ENCODE results near the gene PCDHGA10. TPM values are rescaled to one million over a fixed set of nuclear protein-coding genes. Genes with fewer than 3 reads are reported as not detected.
A peak's percentile ranks its signal among the peaks of the same experiment; 100 is the strongest.
"Not testable (repeated sequence)": the region's sequence is repeated elsewhere in the genome, so short reads cannot be mapped to it uniquely, and the experiment has no call there.

The PCDHGA10 gene
- total RNA-seq, 2 experiments from 2014 or later, result 0.05 TPM; not detected in 1

DNA sequence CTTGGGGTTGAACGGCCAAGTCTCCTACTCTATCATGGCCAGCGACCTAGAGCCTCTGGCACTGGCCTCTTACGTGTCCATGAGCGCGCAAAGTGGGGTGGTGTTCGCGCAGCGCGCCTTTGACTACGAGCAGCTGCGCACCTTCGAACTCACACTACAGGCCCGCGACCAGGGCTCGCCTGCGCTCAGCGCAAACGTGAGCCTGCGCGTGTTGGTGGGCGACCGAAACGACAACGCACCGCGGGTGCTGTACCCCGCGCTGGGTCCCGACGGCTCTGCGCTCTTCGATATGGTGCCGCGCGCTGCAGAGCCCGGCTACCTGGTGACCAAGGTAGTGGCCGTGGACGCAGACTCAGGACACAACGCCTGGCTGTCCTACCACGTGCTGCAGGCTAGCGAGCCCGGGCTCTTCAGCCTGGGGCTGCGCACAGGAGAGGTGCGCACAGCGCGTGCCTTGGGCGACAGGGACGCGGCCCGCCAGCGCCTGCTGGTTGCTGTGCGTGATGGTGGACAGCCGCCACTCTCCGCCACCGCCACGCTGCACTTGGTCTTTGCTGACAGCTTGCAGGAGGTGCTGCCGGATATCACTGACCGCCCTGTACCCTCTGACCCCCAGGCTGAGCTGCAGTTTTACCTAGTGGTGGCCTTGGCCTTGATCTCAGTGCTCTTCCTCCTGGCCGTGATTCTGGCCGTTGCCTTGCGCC is 13.1 kb upstream of the PCDHGA10 start:
- ChIA-PET POLR2A (no interaction called here), CTCF (no interaction called here)
- peaks cover 46% of the 10 kb centered on the region for H3K27me3 Mint-ChIP-seq
- no peak overlapping the region for H3K27ac Mint-ChIP-seq
- peaks cover 13% of the 10 kb centered on the region for H3K36me3 Mint-ChIP-seq (ENCODE audit: low read depth)
- H3K4me3 Mint-ChIP-seq, result no peak overlapping the region
- H3K9me3 Mint-ChIP-seq, result peaks cover 8% of the 10 kb centered on the region
- H3K4me1 Mint-ChIP-seq, result no peaks in the 10 kb centered on the region
- no peak for DNase-seq

DNA sequence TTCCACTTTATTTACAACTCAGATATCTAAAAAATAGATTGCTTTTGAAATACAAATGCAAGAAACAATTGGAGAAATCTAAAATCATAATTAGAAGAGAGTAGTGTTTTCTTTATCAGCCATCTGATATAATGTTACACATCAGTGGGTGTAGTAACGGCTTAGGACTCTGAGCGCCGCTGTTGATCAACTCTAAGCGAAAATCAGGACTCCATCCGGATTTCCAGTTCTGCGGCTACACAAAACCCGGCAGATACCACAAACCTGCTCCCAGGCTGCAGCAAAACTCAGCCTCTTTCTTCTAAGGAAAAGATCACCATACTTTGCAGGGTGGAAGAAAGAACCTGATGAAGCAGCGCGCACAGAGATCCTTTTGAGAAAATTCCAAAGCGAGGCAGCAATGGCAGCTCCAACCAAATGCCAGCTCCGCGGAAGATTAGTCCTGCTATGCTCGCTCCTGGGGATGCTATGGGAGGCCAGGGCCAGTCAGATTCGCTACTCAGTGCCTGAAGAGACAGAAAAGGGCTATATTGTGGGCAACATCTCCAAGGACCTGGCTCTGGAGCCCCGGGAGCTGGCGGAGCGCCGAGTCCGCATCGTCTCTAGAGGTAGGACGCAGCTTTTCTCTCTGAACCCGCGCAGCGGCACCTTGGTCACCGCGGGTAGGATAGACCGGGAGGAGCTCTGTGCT is 10.1 kb upstream of the PCDHGA10 start, which contains the start of gene PCDHGA9:
Gene PCDHGA9, plus strand, starts transcription at position 226 of the 691 bp plus-strand sequence. Its CDS starts 175 bp downstream, at position 401.
- POLR2A ChIA-PET, result no interaction called here
- peaks cover 13% of the 10 kb centered on the region for H3K36me3 Mint-ChIP-seq (ENCODE audit: low read depth)
- H3K27me3 Mint-ChIP-seq, result peaks cover 45% of the 10 kb centered on the region
- DNase-seq, result no peak
- CTCF ChIA-PET, result interaction anchor here (0.8 to 1.6 kb wide), 4 partner anchors 11 to 119 kb away, joined by 3 to 6 read pairs (median 4); partner anchors contain the start of gene PCDHGA10
- H3K4me3 Mint-ChIP-seq, result no peak within 1 kb of the TSS
- H3K9me3 Mint-ChIP-seq, result peaks cover 8% of the 10 kb centered on the region
- no peaks in the 10 kb centered on the region for H3K4me1 Mint-ChIP-seq
- no peak within 1 kb of the TSS for H3K27ac Mint-ChIP-seq

DNA sequence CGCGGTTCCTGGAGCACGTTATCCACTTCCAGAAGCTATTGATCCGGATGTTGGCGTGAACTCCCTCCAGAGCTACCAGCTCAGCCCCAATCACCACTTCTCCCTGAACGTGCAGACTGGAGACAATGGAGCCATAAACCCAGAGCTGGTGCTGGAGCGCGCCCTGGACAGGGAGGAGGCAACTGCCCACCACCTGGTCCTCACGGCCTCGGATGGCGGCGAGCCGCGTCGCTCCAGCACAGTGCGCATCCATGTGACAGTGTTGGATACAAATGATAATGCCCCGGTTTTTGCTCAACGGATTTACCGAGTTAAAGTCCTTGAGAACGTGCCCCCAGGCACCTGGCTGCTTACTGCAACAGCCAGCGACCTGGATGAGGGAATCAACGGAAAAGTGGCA is 9.4 kb upstream of the PCDHGA10 start:
- Mint-ChIP-seq H3K4me1 (no peaks in the 10 kb centered on the region), H3K27ac (no peak overlapping the region), H3K9me3 (peaks cover 9% of the 10 kb centered on the region), H3K27me3 (peaks cover 50% of the 10 kb centered on the region), H3K4me3 (no peak overlapping the region), H3K36me3 (ENCODE audit: low read depth) (peaks cover 13% of the 10 kb centered on the region)
- ChIA-PET POLR2A (interaction anchor here (0.7 kb wide), 1 partner anchor 18 kb away, joined by 3 read pairs; the partner anchor contains the start of gene PCDHGA11), CTCF (interaction anchor here (0.8 to 1.6 kb wide), 4 partner anchors 10 to 118 kb away, joined by 3 to 6 read pairs (median 4); partner anchors contain the start of gene PCDHGA10)
- DNase-seq, result no peak

DNA sequence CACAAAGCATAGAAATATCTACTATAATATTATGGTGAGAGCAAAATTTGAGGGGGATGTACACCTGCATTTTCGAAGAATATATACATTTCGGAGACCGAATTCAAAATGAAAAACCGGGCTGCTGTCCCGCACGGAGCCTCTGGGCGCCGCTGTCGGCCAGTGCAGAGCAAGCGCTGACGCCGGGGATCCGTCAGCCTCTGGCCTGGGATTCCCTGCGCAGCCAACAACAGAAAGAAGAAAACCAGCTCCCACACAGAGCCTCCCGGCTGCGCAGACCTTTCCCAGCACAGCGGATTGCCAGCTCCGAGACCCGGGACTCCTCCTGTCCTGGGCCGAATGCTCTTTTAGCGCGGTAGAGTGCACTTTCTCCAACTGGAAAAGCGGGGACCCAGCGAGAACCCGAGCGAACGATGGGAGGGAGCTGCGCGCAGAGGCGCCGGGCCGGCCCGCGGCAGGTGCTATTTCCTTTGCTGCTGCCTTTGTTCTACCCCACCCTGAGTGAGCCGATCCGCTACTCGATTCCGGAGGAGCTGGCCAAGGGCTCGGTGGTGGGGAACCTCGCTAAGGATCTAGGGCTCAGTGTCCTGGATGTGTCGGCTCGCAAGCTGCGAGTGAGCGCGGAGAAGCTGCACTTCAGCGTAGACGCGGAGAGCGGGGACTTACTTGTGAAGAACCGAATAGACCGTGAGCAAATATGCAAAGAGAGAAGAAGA is 4.8 kb upstream of the PCDHGA10 start, which contains the start of gene PCDHGB6:
Gene PCDHGB6, plus strand, starts transcription at position 232 of the 716 bp plus-strand sequence. Its CDS starts 182 bp downstream, at position 414.
- H3K27ac Mint-ChIP-seq; POLR2A ChIA-PET; H3K4me1 Mint-ChIP-seq; H3K36me3 Mint-ChIP-seq (ENCODE audit: low read depth): not testable (repeated sequence)
- H3K4me3 Mint-ChIP-seq, result peak within 1 kb of the TSS; percentile 26
- H3K27me3 Mint-ChIP-seq, result peaks cover 53% of the 10 kb centered on the region
- H3K9me3 Mint-ChIP-seq, result peaks cover 12% of the 10 kb centered on the region
- peak; percentile 31 for DNase-seq
- CTCF ChIA-PET, result interaction anchor here (0.9 to 2.5 kb wide), 9 partner anchors 10 to 150 kb away, joined by 3 to 6 read pairs (median 3); partner anchors contain the start of genes PCDHGA11, PCDHGA12, PCDHGB3 and PCDHGB4

DNA sequence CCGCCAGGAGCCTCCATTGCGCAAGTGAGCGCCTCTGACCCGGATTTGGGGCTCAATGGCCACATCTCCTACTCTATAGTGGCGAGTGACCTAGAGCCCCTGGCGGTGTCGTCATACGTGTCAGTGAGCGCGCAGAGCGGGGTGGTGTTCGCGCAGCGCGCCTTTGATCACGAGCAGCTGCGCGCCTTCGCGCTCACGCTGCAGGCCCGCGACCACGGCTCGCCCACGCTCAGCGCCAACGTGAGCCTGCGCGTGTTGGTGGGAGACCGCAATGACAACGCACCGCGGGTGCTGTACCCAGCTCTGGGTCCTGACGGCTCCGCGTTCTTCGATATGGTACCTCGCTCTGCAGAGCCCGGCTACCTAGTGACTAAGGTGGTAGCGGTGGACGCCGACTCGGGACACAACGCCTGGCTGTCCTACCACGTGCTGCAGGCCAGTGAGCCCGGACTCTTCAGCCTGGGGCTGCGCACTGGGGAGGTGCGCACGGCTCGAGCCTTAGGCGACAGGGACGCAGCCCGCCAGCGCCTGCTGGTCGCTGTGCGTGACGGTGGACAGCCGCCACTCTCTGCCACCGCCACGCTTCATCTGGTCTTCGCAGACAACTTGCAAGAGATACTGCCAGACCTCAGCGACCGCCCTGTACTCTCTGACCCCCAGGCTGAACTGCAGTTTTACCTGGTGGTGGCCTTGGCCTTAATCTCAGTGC is 3.0 kb upstream of the PCDHGA10 start:
- Mint-ChIP-seq H3K27me3 (peaks cover 61% of the 10 kb centered on the region), H3K27ac (no peak overlapping the region)
- CTCF ChIA-PET, result interaction anchor here (0.7 kb wide), 1 partner anchor 115 kb away, joined by 4 read pairs; no protein-coding TSS in a partner anchor

DNA sequence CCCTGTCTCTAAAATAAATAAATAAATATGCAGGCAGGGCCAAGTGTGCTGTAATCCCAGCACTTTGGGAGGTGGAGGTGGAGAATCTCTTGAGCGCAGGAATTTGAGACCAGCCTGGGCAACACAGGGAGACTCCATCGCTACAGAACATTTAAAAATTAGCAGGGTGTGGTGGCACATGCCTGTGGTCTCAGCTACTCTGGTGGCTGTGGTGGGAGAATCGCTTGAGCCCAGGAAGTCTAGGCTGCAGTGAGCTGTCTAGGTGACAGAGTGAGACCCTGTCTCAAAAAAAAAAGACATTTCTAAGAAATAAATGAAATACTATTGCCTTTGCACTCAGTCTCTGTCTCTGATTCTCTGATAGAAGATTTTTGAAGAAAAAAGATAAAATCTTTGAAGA is 1.2 kb upstream of the PCDHGA10 start:
- H3K4me1 Mint-ChIP-seq, result peaks cover 16% of the 10 kb centered on the region
- ChIA-PET POLR2A (no interaction called here), CTCF (interaction anchor here (1.1 to 2.5 kb wide), 3 partner anchors 10 to 102 kb away, joined by 3 to 16 read pairs (median 3); partner anchors contain the start of gene PCDHGA11)
- no peak for DNase-seq
- H3K9me3 Mint-ChIP-seq, result peaks cover 16% of the 10 kb centered on the region
- H3K4me3 Mint-ChIP-seq, result no peak overlapping the region
- H3K27me3 Mint-ChIP-seq, result peaks cover 61% of the 10 kb centered on the region
- H3K27ac Mint-ChIP-seq, result no peak overlapping the region
- peaks cover 18% of the 10 kb centered on the region for H3K36me3 Mint-ChIP-seq (ENCODE audit: low read depth)

More for the DNA sequence above, 3.0 kb upstream of the PCDHGA10 start:
- POLR2A ChIA-PET, result no interaction called here
- peaks cover 12% of the 10 kb centered on the region for H3K4me1 Mint-ChIP-seq
- H3K4me3 Mint-ChIP-seq, result no peak overlapping the region
- peaks cover 18% of the 10 kb centered on the region for H3K36me3 Mint-ChIP-seq (ENCODE audit: low read depth)
- DNase-seq, result no peak
- peaks cover 16% of the 10 kb centered on the region for H3K9me3 Mint-ChIP-seq

DNA sequence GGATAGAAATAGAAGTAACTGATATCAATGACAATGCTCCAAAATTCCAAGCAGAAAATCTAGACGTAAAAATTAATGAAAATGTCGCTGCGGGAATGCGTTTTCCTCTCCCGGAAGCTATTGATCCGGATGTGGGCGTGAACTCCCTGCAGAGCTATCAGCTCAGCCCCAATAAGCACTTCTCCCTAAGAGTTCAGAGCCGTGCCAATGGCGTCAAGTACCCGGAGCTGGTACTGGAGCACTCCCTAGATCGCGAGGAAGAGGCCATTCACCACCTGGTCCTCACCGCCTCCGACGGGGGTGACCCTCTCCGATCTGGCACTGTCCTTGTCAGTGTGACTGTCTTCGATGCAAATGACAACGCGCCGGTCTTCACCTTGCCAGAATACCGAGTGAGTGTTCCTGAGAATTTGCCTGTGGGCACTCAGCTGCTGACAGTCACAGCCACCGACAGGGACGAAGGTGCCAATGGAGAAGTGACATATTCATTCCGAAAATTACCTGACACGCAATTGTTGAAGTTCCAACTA is 818 bp downstream of the PCDHGA10 start:
- Mint-ChIP-seq H3K36me3 (ENCODE audit: low read depth) (peaks cover 25% of the 10 kb centered on the region), H3K4me3 (peak overlapping the region; percentile 65), H3K27ac (peak overlapping the region; percentile 34), H3K9me3 (peaks cover 20% of the 10 kb centered on the region), H3K27me3 (peaks cover 63% of the 10 kb centered on the region), H3K4me1 (peaks cover 23% of the 10 kb centered on the region)
- no peak for DNase-seq
- CTCF ChIA-PET, result interaction anchor here (0.6 to 3.0 kb wide), 20 partner anchors 8 to 589 kb away, joined by 3 to 17 read pairs (median 6); partner anchors contain the start of genes PCDHGA1, PCDHGA11, PCDHGA12 and PCDHGA2
- POLR2A ChIA-PET, result interaction anchor here (1.0 to 1.5 kb wide), 2 partner anchors 94 to 111 kb away, joined by 3 to 5 read pairs; no protein-coding TSS in a partner anchor

DNA sequence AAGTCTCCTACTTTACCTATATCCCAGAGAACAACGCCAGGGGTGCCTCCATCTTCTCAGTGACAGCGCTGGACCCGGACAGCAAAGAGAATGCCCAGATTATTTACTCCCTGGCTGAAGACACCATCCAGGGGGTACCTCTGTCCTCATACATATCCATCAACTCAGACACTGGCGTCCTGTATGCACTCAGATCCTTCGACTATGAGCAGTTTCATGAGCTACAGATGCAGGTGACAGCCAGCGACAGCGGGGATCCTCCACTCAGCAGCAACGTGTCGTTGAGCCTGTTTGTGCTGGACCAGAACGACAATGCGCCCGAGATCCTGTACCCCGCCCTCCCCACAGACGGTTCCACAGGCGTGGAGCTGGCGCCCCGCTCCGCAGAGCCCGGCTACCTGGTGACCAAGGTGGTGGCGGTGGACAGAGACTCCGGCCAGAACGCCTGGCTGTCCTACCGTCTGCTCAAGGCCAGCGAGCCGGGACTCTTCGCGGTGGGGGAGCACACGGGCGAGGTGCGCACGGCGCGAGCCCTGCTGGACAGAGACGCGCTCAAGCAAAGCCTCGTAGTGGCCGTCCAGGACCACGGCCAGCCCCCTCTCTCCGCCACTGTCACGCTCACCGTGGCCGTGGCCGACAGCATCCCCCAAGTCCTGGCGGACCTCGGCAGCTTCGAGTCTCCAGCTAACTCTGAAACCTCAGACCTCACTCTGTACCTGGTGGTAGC is 1.9 kb downstream of the PCDHGA10 start:
- DNase-seq, POLR2A ChIA-PET, H3K27ac Mint-ChIP-seq, H3K4me3 Mint-ChIP-seq: not testable (repeated sequence)
- Mint-ChIP-seq H3K9me3 (peaks cover 18% of the 10 kb centered on the region), H3K4me1 (peaks cover 25% of the 10 kb centered on the region), H3K27me3 (peaks cover 59% of the 10 kb centered on the region), H3K36me3 (ENCODE audit: low read depth) (peaks cover 24% of the 10 kb centered on the region)
- CTCF ChIA-PET, result interaction anchor here (0.9 to 3.0 kb wide), 8 partner anchors 9 to 150 kb away, joined by 3 to 14 read pairs (median 6); partner anchors contain the start of genes PCDHGA3, PCDHGA5, PCDHGB3 and TAF7

DNA sequence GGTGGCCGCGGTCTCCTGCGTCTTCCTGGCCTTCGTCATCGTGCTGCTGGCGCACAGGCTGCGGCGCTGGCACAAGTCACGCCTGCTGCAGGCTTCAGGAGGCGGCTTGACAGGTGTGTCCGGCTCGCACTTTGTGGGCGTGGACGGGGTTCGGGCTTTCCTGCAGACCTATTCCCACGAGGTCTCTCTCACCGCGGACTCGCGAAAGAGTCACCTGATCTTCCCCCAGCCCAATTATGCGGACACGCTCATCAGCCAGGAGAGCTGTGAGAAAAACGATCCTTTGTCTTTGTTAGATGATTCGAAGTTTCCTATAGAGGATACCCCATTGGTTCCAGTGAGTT is 2.5 kb downstream of the PCDHGA10 start:
- POLR2A ChIA-PET, H3K4me3 Mint-ChIP-seq, DNase-seq, H3K27ac Mint-ChIP-seq: not testable (repeated sequence)
- Mint-ChIP-seq H3K4me1 (peaks cover 25% of the 10 kb centered on the region), H3K27me3 (peaks cover 57% of the 10 kb centered on the region), H3K9me3 (peaks cover 19% of the 10 kb centered on the region), H3K36me3 (ENCODE audit: low read depth) (peaks cover 26% of the 10 kb centered on the region)
- CTCF ChIA-PET, result interaction anchor here (1.0 kb wide), 1 partner anchor 9 kb away, joined by 3 read pairs; no protein-coding TSS in a partner anchor

DNA sequence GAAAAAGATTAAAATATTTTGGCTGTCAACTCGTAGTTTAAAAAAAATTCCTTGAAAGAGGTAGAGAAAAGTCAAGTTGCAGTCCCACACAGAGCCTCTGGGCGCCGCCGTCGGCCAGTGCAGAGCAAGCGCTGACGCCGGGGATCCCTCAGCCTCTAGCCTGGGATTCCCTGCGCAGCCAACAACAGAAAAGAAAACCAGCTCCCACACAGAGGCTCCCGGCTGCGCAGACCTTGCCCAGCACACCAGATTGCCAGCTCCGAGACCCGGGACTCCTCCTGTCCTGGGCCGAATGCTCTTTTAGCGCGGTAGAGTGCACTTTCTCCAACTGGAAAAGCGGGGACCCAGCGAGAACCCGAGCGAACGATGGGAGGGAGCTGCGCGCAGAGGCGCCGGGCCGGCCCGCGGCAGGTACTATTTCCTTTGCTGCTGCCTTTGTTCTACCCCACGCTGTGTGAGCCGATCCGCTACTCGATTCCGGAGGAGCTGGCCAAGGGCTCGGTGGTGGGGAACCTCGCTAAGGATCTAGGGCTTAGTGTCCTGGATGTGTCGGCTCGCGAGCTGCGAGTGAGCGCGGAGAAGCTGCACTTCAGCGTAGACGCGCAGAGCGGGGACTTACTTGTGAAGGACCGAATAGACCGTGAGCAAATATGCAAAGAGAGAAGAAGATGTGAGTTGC is 4.8 kb downstream of the PCDHGA10 start, which contains the start of gene PCDHGB7:
Gene PCDHGB7, plus strand, starts transcription at position 184 of the 679 bp plus-strand sequence. Its CDS starts 183 bp downstream, at position 367.
- peaks cover 31% of the 10 kb centered on the region for H3K36me3 Mint-ChIP-seq (ENCODE audit: low read depth)
- peak within 1 kb of the TSS; percentile 60 for H3K4me3 Mint-ChIP-seq
- H3K9me3 Mint-ChIP-seq, result peaks cover 19% of the 10 kb centered on the region
- H3K27me3 Mint-ChIP-seq, result peaks cover 72% of the 10 kb centered on the region
- DNase-seq, result peak; percentile 55
- POLR2A ChIA-PET, result interaction anchor here (1.3 kb wide), 1 partner anchor 97 kb away, joined by 3 read pairs; the partner anchor contains the start of gene TAF7
- peaks cover 28% of the 10 kb centered on the region for H3K4me1 Mint-ChIP-seq
- CTCF ChIA-PET, result interaction anchor here (0.6 to 3.2 kb wide), 8 partner anchors 13 to 218 kb away, joined by 3 to 12 read pairs (median 3); partner anchors contain the start of genes PCDHGA12 and PCDHGB1
- not testable (repeated sequence) for H3K27ac Mint-ChIP-seq

Measured in activated CD4-positive, alpha-beta memory T cell treated with anti-CD3 and anti-CD28 coated beads, Interleukin-2, amount 10 ng/mL, durations not matched to agents 7 days and 5 days (primary cell).